HG03469 (cell line): ENCODE data around the gene SP3.

Experiments used
- ATAC-seq: cut with Tn5 transposase; IDR thresholded peaks from one replicate; pipeline ENCODE4 v1.9.1; 2021; ENCODE audit warnings: mild to moderate bottlenecking, moderate library complexity, moderate number of reproducible peaks; ENCODE audit not compliant: unreplicated experiment

The SP3 gene

GRCh38 chr2:173947131-173947530 is 18.0 kb downstream of the SP3 start:
- no peak for ATAC-seq

DNA sequence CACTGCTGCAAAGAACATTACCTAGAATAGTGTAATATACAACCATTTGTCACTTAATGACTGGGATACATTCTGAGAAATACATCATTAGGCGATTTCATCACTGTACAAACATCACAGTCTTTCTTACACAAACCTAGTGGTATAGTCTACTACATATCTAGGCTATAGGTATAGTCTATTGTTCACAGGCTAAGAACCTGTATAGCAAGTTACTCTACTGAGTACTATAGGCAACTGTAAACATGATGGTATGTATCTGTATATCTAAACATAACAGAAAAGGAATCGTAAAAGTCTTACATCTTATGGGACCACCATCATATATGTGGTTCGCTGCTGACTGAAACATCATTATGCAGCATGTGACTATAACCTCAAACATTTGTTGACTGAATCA is 21.4 kb downstream of the SP3 start:
- no peak for ATAC-seq

- no peak for ATAC-seq
These were observed 22.2 kb downstream of the SP3 start for GRCh38 chr2:173942861-173943523.

GRCh38 chr2:173941567-173941966 is 23.6 kb downstream of the SP3 start:
- no peak for ATAC-seq

GRCh38 chr2:173940208-173941020 is 24.8 kb downstream of the SP3 start:
- no peak for ATAC-seq

DNA sequence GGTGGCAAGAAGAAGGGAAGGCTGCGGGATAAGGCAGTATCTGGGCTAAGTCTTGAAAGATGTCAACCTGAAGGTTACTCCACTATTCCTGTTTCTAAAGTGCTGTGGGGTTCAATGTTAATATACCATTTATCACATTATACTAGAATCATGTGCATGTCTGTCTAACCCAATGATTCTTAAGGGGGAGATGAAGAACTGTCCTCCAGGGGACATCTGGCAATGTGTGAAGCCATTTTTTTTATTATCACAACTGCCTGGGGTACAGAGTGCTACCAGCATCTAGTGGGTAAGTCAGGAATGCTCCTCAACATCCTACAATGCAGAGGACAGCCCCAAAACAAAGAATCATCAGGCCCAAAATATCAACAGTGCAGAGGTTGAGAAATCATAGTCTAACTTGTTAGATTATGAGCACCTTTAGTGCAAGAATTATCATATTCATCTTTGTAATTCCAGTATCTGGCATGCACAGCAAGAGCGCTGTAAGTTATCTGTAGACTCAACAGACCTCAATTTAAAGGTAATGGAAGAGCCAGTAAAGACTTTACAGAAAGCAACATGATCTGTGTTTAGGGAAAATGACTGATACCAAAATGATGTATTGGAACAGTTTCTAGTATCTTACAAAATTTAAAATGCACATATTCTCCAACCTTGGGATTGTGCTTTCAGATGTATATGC is 26.3 kb downstream of the SP3 start:
- no peak for ATAC-seq

- no peak for ATAC-seq
These were observed 29.9 kb downstream of the SP3 start for GRCh38 chr2:173935305-173935704.

GRCh38 chr2:173934895-173935294 is 30.3 kb downstream of the SP3 start:
- ATAC-seq, result no peak

DNA sequence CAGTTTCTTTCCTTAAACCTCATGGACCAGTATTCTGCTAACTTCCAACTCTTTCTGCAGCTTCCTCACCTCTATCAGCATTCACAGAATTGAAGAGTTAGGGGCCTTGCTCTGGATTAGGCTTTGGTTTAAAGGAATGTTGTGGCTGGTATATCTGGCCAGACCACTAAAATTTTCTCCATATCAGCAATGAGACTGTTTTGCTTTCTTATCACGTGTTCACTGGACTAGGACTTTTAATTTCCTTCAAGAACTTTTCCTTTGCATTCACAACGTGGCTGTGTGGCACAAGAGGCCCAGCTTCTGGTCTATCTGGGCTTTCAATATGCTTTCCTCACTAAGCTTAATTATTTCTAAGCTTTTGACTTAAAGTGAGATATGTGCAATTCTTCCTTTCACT is 33.4 kb downstream of the SP3 start:
- no peak for ATAC-seq

- ATAC-seq, result no peak
These were observed 35.7 kb downstream of the SP3 start for GRCh38 chr2:173929441-173929840.

GRCh38 chr2:173926875-173927274 is 38.3 kb downstream of the SP3 start:
- no peak for ATAC-seq

GRCh38 chr2:173924285-173924684 is 40.9 kb downstream of the SP3 start:
- no peak for ATAC-seq

GRCh38 chr2:173922760-173923159 is 42.4 kb downstream of the SP3 start:
- no peak for ATAC-seq

GRCh38 chr2:173922068-173922467 is 43.1 kb downstream of the SP3 start:
- ATAC-seq, result no peak

- ATAC-seq, result no peak
These were observed 50.9 kb downstream of the SP3 start for GRCh38 chr2:173914055-173914927.

DNA sequence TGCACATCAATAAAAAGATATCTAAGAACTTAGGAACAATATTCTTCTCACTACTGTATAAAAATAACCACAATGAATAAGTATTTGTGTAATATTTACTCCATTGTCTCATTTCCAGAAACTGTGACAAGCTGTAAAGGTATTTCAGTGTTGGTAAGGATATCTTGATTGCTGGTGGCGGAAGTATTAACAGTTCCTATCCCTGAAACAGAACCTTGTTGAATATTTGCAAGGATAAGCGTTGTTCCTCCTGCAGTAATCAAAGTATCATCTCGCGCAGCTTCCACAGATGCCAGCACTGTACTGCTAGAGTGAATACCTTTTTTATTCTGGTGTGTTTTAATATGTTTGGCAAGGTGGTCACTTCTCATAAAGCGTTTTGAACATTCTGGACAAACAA is 55.3 kb downstream of the SP3 start:
- no peak for ATAC-seq

DNA sequence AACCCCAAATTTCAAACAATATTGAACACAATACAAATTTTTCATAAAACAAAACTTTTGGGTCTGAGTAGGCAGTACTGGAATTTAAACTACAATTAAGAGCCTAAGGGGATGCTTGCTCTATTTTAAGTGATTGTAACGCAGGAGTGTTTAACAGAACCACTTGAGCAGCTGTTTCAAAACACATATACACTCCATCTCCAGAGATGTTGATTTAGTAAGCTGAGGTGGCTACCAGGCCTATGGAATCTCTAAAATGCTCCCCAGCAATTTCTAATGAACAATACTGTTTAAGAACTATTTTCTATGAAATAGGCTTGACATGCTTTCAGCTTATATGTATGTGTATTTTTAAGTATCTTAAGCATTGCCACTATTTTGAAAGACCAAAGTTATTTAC is 58.5 kb downstream of the SP3 start:
- no peak for ATAC-seq

GRCh38 chr2:173903601-173904394 is 61.4 kb downstream of the SP3 start:
- ATAC-seq, result no peak

DNA sequence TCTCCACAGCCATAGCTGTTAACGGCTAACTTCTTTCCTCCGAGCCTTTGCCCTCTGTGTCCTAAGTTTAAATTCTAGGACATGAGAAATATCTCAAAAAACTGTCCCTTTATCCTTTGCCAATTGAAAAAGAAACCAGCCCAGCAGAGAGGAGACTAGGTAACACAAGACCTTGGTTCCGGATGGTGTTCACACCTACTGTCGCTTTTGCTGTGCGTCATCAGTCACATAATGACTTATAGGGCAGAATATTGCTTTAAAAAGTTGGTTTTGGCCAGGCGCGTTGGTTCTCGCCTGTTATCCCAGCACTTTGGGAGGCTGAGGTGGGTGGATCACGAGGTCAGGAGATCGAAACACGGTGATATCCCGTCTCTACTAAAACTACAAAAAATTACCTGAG is 66.2 kb downstream of the SP3 start:
- no peak for ATAC-seq

DNA sequence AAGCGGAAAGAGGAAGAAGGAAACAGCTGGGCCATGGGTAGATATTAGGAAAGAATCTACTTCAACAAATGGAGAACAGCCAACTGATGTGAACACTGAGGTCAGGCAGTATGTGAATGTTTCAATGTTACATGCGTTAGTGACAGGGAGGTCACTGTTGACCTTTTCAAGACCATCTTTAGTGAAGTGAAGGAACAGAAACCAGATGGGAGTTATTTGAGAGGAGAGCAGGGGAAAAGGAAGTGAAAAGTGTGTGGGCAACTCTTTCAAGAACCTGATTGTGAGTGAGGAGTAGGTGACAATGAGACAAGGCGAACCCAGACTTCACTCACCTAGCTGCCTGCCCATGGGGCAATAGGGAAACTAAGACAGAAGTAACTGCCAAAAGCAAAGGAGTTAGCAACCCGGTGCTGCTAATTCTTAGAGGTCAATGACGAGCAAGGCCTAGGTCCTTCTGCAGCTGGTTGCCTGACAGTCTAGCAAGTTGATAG is 67.0 kb downstream of the SP3 start:
- peak; percentile 75 for ATAC-seq
